Natural killer cell (primary cell): Measurements from ENCODE around the gene BCAP31. TPM values are rescaled to one million over a fixed set of nuclear protein-coding genes. Genes with fewer than 3 reads are reported as not detected.

Experiments
- ATAC-seq, 3 donors: fragments of 150-1000 bp in 2 of 3; fragments of 200-7000 bp in 1 of 3; cut with Tn5 transposase; 1 replicate in 1 of 3; 2 replicates in 2 of 3; pipeline ENCODE4 v1.10.0; 2021; ENCODE audit warnings: mild to moderate bottlenecking in 2 of 3, moderate library complexity in 2 of 3
- DNase-seq, 2 donors: peaks; one replicate each; pipeline versions ENCODE4 v3.0.0 to v3.0.0-alpha.2; 2013 to 2021; ENCODE audit warnings: mixed read lengths in 1 of 2
- H3K27ac ChIP-seq: one replicate; pipeline ENCODE4 v1.5.1; 2013; ENCODE audit warnings: mild to moderate bottlenecking, low read length
- H3K27me3 ChIP-seq: one replicate; pipeline ENCODE4 v1.6.1; 2013; ENCODE audit warnings: low read length; ENCODE audit not compliant: control insufficient read depth, insufficient read depth
- H3K36me3 ChIP-seq: one replicate; pipeline ENCODE4 v1.6.1; 2013; ENCODE audit warnings: low read length; ENCODE audit not compliant: control insufficient read depth, insufficient read depth
- H3K4me1 ChIP-seq: one replicate; pipeline ENCODE4 v1.6.1; 2013; ENCODE audit warnings: low read length; ENCODE audit not compliant: control insufficient read depth, insufficient read depth
- H3K4me3 ChIP-seq: one replicate; pipeline ENCODE4 v1.5.1; 2013; ENCODE audit warnings: low read length
- H3K9me3 ChIP-seq: one replicate; pipeline ENCODE4 v1.6.1; 2013; ENCODE audit warnings: low read length; ENCODE audit not compliant: control insufficient read depth, insufficient read depth
- H3K27ac Mint-ChIP-seq, 2 donors: one replicate each; pipeline ENCODE4 v1.8.0; 2022; ENCODE audit warnings: mild to moderate bottlenecking in 2 of 2, mixed read lengths in 2 of 2, moderate library complexity in 1 of 2
- H3K27me3 Mint-ChIP-seq, 2 donors: one replicate each; pipeline ENCODE4 v1.8.0; 2022; ENCODE audit warnings: low read depth in 2 of 2, mixed read lengths in 2 of 2
- H3K36me3 Mint-ChIP-seq: one replicate; pipeline ENCODE4 v1.8.0; 2022; ENCODE audit warnings: mixed read lengths
- H3K4me1 Mint-ChIP-seq, 2 donors: one replicate each; pipeline ENCODE4 v1.8.0; 2022; ENCODE audit warnings: mixed read lengths in 2 of 2
- H3K4me3 Mint-ChIP-seq: one replicate; pipeline ENCODE4 v1.8.0; 2022; ENCODE audit warnings: mild to moderate bottlenecking, moderate library complexity, mixed read lengths
- H3K9me3 Mint-ChIP-seq, 2 donors: one replicate each; pipeline ENCODE4 v1.8.0; 2022; ENCODE audit warnings: mixed read lengths in 2 of 2
- WGBS: methylation state at CpG from one replicate; pipeline ENCODE4 v1.1.7; 2013; ENCODE audit warnings: missing lambda C conversion rate; ENCODE audit not compliant: insufficient coverage; 5-methylcytosine and 5-hydroxymethylcytosine counted together
- intact Hi-C: fragments of 100-400 bp; cut with micrococcal nuclease; formaldehyde crosslinking; loops from one replicate; pipeline ENCODE4 v1.14.2; 2022
- total RNA-seq, 4 donors: library from RNA; stranded (reverse); fragments of 120-200 nt in 1 of 4; gene quantifications; one replicate each; pipeline versions ENCODE4 v1.2.3 to v1.2.4, GENCODE V29; 2013 to 2022
- TF ChIP-seq, protein P1 (sequence below): fragments of 200-600 bp; IDR thresholded peaks from one replicate; pipeline ENCODE4 v1.8.0; 2022; ENCODE audit warnings: antibody characterized with exemption

Gene BCAP31
- total RNA-seq, 3 donors from 2014 or later (not counting 1 experiment from before 2014, with no cell fraction given): 109 to 131 (median 119) TPM

DNA sequence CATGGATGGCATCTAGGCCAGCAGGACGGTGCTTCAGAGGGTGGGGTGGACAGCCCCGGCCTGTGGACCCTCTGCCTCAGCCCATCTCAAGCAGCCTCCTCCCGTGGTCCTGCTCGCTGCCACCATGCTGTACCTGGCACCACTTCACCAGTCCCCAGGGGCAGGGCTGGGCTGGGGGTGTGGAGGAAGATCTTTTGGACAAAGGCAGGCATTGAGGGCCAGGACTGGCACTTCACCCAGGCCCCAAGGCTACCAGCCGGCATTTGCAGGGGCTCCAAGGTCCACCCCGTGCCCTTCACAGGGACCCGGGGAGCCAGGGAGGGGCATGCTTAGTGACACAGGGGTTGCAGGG is 40.6 kb upstream of the BCAP31 start:
- Mint-ChIP-seq H3K36me3 (no peaks in the 10 kb centered on the region), H3K4me3 (no peak overlapping the region), H3K4me1 (peaks cover 0 to 20% of the 10 kb centered on the region in 2 donors), H3K27ac (no peak overlapping the region), H3K27me3 (no peaks in the 10 kb centered on the region), H3K9me3 (no peaks in the 10 kb centered on the region)
- no peak overlapping the region for H3K27ac ChIP-seq
- H3K4me3 ChIP-seq: no peak overlapping the region
- H3K9me3 ChIP-seq: no peaks in the 10 kb centered on the region
- H3K4me1 ChIP-seq: peaks cover 18% of the 10 kb centered on the region
- 97% methylated on average over 6 of the region's 7 CpGs for WGBS
- ATAC-seq (no peak), DNase-seq (no peak)
- no peaks in the 10 kb centered on the region for H3K36me3 ChIP-seq
- intact Hi-C loops: loop anchor here (1.0 to 5.0 kb wide), 2 partner anchors 189 to 203 kb away; no protein-coding TSS in a partner anchor
- TF ChIP-seq, protein P1, sequence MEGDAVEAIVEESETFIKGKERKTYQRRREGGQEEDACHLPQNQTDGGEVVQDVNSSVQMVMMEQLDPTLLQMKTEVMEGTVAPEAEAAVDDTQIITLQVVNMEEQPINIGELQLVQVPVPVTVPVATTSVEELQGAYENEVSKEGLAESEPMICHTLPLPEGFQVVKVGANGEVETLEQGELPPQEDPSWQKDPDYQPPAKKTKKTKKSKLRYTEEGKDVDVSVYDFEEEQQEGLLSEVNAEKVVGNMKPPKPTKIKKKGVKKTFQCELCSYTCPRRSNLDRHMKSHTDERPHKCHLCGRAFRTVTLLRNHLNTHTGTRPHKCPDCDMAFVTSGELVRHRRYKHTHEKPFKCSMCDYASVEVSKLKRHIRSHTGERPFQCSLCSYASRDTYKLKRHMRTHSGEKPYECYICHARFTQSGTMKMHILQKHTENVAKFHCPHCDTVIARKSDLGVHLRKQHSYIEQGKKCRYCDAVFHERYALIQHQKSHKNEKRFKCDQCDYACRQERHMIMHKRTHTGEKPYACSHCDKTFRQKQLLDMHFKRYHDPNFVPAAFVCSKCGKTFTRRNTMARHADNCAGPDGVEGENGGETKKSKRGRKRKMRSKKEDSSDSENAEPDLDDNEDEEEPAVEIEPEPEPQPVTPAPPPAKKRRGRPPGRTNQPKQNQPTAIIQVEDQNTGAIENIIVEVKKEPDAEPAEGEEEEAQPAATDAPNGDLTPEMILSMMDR: no peak
- no peaks in the 10 kb centered on the region for H3K27me3 ChIP-seq

DNA sequence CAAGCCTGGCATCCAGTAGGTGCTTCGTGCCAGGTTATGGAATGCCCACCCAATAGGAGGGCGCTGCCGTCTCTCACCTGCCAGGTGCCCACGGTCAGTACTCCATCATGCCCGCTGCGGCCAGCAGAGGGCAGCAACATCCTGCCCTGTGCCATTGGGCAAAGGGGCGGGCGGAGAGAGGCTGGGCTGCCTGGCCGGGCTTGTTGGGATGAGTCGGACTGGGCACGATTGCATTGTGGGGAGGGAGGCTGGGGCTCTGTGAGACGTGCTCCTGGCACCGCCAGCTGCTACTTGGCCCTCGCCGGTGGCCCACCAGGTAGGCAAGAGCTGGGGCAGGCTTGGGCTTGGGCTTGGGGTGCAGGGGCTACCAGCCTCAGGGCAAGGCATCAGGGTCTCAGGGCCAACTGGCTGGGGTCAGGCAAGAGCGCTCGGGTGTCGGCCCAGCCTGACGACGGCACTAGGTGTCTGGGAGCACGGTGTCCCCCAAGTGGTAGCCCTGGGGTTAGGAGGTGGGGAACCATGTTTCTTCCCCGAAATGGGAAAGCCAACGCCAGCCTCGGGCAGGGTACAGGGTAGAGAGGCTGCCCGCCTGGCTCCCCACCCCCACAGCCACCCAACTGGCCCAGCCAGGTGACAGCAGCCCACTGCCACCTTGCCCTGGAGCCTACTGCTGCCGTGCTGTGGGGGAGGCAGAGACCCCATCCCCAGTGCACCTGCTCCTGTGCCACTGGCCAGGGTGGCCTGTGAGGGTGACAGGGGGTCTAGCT is 40.0 kb upstream of the BCAP31 start, which contains the start of gene PLXNB3:
TSS of gene PLXNB3 (plus strand) at position 261 of the 767 bp plus-strand sequence. CDS start 1,287 bp downstream, outside the sequence.
- no peak within 1 kb of the TSS for H3K4me3 Mint-ChIP-seq
- ATAC-seq (peak; percentile 88 to 94 (median 93)), DNase-seq (peak; percentile 67 to 84)
- no peaks in the 10 kb centered on the region for H3K27me3 Mint-ChIP-seq
- H3K36me3 Mint-ChIP-seq: no peaks in the 10 kb centered on the region
- Histone ChIP-seq H3K27me3 (no peaks in the 10 kb centered on the region), H3K4me1 (peaks cover 18% of the 10 kb centered on the region), H3K36me3 (no peaks in the 10 kb centered on the region), H3K9me3 (no peaks in the 10 kb centered on the region), H3K27ac (no peak within 1 kb of the TSS), H3K4me3 (no peak within 1 kb of the TSS)
- peaks cover 0 to 20% of the 10 kb centered on the region in 2 donors for H3K4me1 Mint-ChIP-seq
- H3K9me3 Mint-ChIP-seq: no peaks in the 10 kb centered on the region
- intact Hi-C loops: loop anchor here (1.0 to 5.0 kb wide), 2 partner anchors 189 to 203 kb away; no protein-coding TSS in a partner anchor
- TF ChIP-seq, protein P1: peak; percentile 64
- no peak within 1 kb of the TSS for H3K27ac Mint-ChIP-seq
- WGBS: 31% methylated on average over 25 of the region's 26 CpGs

DNA sequence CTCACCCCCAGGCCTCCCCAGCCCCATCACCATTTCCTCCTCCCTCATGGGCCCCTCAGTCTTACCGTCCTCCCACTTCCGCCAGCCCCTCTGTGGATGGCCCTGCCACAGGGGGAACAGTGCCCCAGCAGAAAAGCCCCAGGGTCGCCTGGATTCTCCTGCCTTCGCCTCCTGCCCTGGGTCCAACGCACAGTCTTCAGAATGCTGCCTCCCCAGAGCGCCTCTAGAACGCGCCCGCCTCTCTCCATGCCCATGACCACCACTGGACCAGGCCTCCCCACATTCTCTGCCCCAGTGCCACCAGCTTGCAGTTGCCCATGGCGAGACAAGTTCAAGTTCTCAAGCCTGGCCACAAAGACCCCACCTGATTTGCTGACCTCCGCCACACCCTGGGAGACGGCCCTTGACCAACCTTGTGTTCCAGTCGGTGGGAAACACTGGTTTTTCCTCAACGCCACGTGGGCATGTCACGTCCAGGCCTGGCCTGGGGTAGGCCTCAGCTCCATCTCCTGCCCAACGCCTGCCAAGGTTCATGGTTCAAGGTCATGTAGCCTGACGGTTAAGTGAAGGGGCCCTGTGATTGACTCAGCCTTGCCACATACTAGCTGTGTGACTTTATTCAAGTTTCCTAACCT is 39.2 kb upstream of the BCAP31 start:
- no peaks in the 10 kb centered on the region for H3K27me3 ChIP-seq
- Mint-ChIP-seq H3K9me3 (no peaks in the 10 kb centered on the region), H3K27me3 (no peaks in the 10 kb centered on the region), H3K4me1 (peaks cover 0 to 20% of the 10 kb centered on the region in 2 donors), H3K27ac (no peak overlapping the region), H3K36me3 (no peaks in the 10 kb centered on the region), H3K4me3 (no peak overlapping the region)
- TF ChIP-seq, protein P1: no peak
- peaks cover 18% of the 10 kb centered on the region for H3K4me1 ChIP-seq
- H3K36me3 ChIP-seq: no peaks in the 10 kb centered on the region
- WGBS: 84% methylated on average over 18 of the region's 18 CpGs
- H3K27ac ChIP-seq: no peak overlapping the region
- intact Hi-C loops: loop anchor here (5.0 kb wide), 1 partner anchor 204 kb away; no protein-coding TSS in a partner anchor
- H3K4me3 ChIP-seq: no peak overlapping the region
- H3K9me3 ChIP-seq: no peaks in the 10 kb centered on the region
- DNase-seq: no peak
- no peak for ATAC-seq
